OCI-LY7 (cell line): ENCODE results near the gene NDEL1. TPM values are rescaled to one million over a fixed set of nuclear protein-coding genes. Genes with fewer than 3 reads are reported as not detected.

Source experiments
- BruUV-seq: library from RNA; stranded (reverse); fragments of 400-500 nt; replicated peaks from 2 replicates; lab custom pipeline; 2021; lab: Mats Ljungman, UMichigan
- CTCF ChIA-PET: fragments of 300-600 bp; sonication (Branson Sonifier 250); formaldehyde crosslinking; loops from one replicate; lab custom pipeline; 2022; ENCODE audit warnings: antibody characterized with exemption; ENCODE audit not compliant: unreplicated experiment; lab: Charles Lee
- POLR2A ChIA-PET: fragments of 300-600 bp; sonication (Branson Sonifier 250); formaldehyde crosslinking; loops from one replicate; lab custom pipeline; 2022; ENCODE audit warnings: antibody characterized with exemption; lab: Charles Lee
- DNase-seq: peaks from one replicate; pipeline ENCODE4 v3.0.0-alpha.2; 2015; ENCODE audit warnings: low spot score
- H2AFZ ChIP-seq: fragments of 200-600 bp; sonication (generic), shearing (Covaris generic); 2 replicates; pipeline ENCODE4 v1.6.1; 2014; ENCODE audit warnings: mild to moderate bottlenecking, antibody characterized with exemption, low read length, moderate library complexity
- H3K27ac ChIP-seq: fragments of 200-600 bp; sonication (generic); 2 replicates; pipeline ENCODE4 v1.5.1; 2014; ENCODE audit warnings: mixed run types, low read depth, mild to moderate bottlenecking, moderate library complexity, low read length, inconsistent platforms; ENCODE audit not compliant: poor library complexity, severe bottlenecking
- H3K36me3 ChIP-seq: fragments of 200-600 bp; sonication (generic); 2 replicates; pipeline ENCODE4 v1.6.1; 2014; ENCODE audit warnings: mild to moderate bottlenecking, antibody characterized with exemption, low read length, moderate library complexity, mixed read lengths; ENCODE audit not compliant: insufficient read depth
- H3K4me1 ChIP-seq: fragments of 200-600 bp; sonication (generic); 2 replicates; pipeline ENCODE4 v1.5.1; 2014; ENCODE audit warnings: mild to moderate bottlenecking, low read length; ENCODE audit not compliant: insufficient read depth, poor library complexity, severe bottlenecking
- H3K4me2 ChIP-seq: fragments of 200-600 bp; sonication (generic); 2 replicates; pipeline ENCODE4 v1.6.1; 2014; ENCODE audit warnings: mild to moderate bottlenecking, low read length
- H3K4me3 ChIP-seq: fragments of 200-600 bp; sonication (generic); 2 replicates; pipeline ENCODE4 v1.5.1; 2014; ENCODE audit warnings: mild to moderate bottlenecking, low read depth, low read length; ENCODE audit not compliant: poor library complexity, severe bottlenecking
- H3K79me2 ChIP-seq: fragments of 200-600 bp; sonication (generic); 2 replicates; pipeline ENCODE4 v1.6.1; 2016; ENCODE audit warnings: low read depth, mild to moderate bottlenecking, low read length, moderate library complexity, mixed read lengths; ENCODE audit not compliant: insufficient read depth
- H3K9me2 ChIP-seq: fragments of 200-600 bp; sonication (generic); 2 replicates; pipeline ENCODE4 v1.6.1; 2016; ENCODE audit warnings: mild to moderate bottlenecking, low read length, mixed read lengths; ENCODE audit not compliant: insufficient read depth
- H3K9me3 ChIP-seq: fragments of 200-600 bp; sonication (generic); 2 replicates; pipeline ENCODE4 v1.6.1; 2014; ENCODE audit warnings: mild to moderate bottlenecking, mixed run types, low read length, mixed read lengths
- H4K20me1 ChIP-seq: fragments of 200-600 bp; sonication (generic); 2 replicates; pipeline ENCODE4 v1.6.1; 2014; ENCODE audit warnings: mild to moderate bottlenecking, antibody characterized with exemption, low read length, moderate library complexity, mixed read lengths; ENCODE audit not compliant: insufficient read depth
- EZH2phosphoT487 ChIP-seq: fragments of 200-600 bp; sonication (generic); IDR thresholded peaks from 2 replicates; pipeline ENCODE4 v1.6.1; 2018; ENCODE audit warnings: low read depth, borderline replicate concordance, mild to moderate bottlenecking, mixed run types, antibody characterized with exemption, low read length, moderate library complexity, mixed read lengths
- intact Hi-C: fragments of 100-400 bp; cut with micrococcal nuclease; formaldehyde crosslinking; loops from one replicate; pipeline ENCODE4 v1.10.0; 2022; ENCODE audit not compliant: unreplicated experiment
- total RNA-seq, 2 experiments: library from RNA; depleted of rRNA in 1 of 2; stranded (reverse); fragments of >200 nt in 1 of 2; shearing (Covaris generic) in 1 of 2; gene quantifications; 2 replicates each; pipeline ENCODE4 v1.2.3, GENCODE V29; 2014 to 2022
- TF ChIP-seq, protein P1 (sequence below): fragments of 200-600 bp; sonication (generic); conservative IDR thresholded peaks from 2 replicates; pipeline ENCODE4 v1.5.1; 2014; ENCODE audit warnings: mild to moderate bottlenecking, antibody characterized with exemption, low read length, moderate library complexity, mixed read lengths

The NDEL1 gene
- total RNA-seq, 2 experiments from 2014 or later, result 37.9 to 65.7 TPM

- no peak for DNase-seq
- Histone ChIP-seq H2AFZ (no peak overlapping the region), H3K27ac (no peak overlapping the region), H3K4me2 (no peak overlapping the region), H3K4me3 (no peak overlapping the region), H3K79me2 (no peaks in the 10 kb centered on the region), H3K4me1 (no peaks in the 10 kb centered on the region), H3K9me3 (peaks cover 19% of the 10 kb centered on the region), H3K36me3 (peaks cover 80% of the 10 kb centered on the region), H3K9me2 (no peaks in the 10 kb centered on the region), H4K20me1 (no peaks in the 10 kb centered on the region)
- POLR2A ChIA-PET, result no interaction called here
- BruUV-seq, result TSS peak; percentile 46
- TF ChIP-seq, protein P1, sequence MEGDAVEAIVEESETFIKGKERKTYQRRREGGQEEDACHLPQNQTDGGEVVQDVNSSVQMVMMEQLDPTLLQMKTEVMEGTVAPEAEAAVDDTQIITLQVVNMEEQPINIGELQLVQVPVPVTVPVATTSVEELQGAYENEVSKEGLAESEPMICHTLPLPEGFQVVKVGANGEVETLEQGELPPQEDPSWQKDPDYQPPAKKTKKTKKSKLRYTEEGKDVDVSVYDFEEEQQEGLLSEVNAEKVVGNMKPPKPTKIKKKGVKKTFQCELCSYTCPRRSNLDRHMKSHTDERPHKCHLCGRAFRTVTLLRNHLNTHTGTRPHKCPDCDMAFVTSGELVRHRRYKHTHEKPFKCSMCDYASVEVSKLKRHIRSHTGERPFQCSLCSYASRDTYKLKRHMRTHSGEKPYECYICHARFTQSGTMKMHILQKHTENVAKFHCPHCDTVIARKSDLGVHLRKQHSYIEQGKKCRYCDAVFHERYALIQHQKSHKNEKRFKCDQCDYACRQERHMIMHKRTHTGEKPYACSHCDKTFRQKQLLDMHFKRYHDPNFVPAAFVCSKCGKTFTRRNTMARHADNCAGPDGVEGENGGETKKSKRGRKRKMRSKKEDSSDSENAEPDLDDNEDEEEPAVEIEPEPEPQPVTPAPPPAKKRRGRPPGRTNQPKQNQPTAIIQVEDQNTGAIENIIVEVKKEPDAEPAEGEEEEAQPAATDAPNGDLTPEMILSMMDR, result no peak
- TF ChIP-seq EZH2phosphoT487, result no peak
- intact Hi-C loops, result no loop called here
- CTCF ChIA-PET, result no interaction called here
Observed at GRCh38 chr17:8485491-8485890, 49.8 kb downstream of the NDEL1 start.

GRCh38 chr17:8487130-8487645 is 51.5 kb downstream of the NDEL1 start:
- no peak overlapping the region for H3K4me3 ChIP-seq
- ChIA-PET CTCF (no interaction called here), POLR2A (no interaction called here)
- intact Hi-C loops, result no loop called here
- no peaks in the 10 kb centered on the region for H4K20me1 ChIP-seq
- TF ChIP-seq, protein P1, result no peak
- no peak for TF ChIP-seq EZH2phosphoT487
- no peak for DNase-seq
- no TSS peak for BruUV-seq
- H3K9me3 ChIP-seq, result peaks cover 19% of the 10 kb centered on the region
- H3K4me1 ChIP-seq, result no peaks in the 10 kb centered on the region
- no peaks in the 10 kb centered on the region for H3K9me2 ChIP-seq
- H3K4me2 ChIP-seq, result no peak overlapping the region
- H3K79me2 ChIP-seq, result no peaks in the 10 kb centered on the region
- H3K36me3 ChIP-seq, result peaks cover 80% of the 10 kb centered on the region
- H2AFZ ChIP-seq, result no peak overlapping the region
- H3K27ac ChIP-seq, result no peak overlapping the region

DNA sequence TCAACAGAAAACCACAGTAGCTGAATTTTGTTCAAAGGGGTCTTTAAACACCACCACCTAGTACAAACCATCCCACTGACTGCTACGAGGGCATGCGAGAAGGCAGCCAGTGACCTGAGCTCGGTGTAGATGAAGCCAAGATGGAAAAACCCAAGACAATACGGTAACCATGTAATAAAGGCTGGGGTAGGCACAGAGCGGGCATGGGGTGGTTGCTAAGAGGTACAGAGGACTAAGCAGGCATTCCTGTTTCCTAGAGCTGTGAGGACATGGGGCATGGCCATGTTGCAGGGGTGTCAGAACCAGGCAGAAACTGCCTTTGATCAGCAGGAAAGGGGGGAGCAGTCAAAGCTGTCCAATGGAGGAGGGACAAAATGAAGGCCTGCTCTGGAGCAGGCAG is 52.1 kb downstream of the NDEL1 start:
- H3K4me2 ChIP-seq, result no peak overlapping the region
- peaks cover 19% of the 10 kb centered on the region for H3K9me3 ChIP-seq
- H3K79me2 ChIP-seq, result no peaks in the 10 kb centered on the region
- POLR2A ChIA-PET, result no interaction called here
- no TSS peak for BruUV-seq
- H3K4me1 ChIP-seq, result no peaks in the 10 kb centered on the region
- H3K9me2 ChIP-seq, result no peaks in the 10 kb centered on the region
- CTCF ChIA-PET, result no interaction called here
- intact Hi-C loops, result no loop called here
- TF ChIP-seq, protein P1, result no peak
- no peak for TF ChIP-seq EZH2phosphoT487
- no peaks in the 10 kb centered on the region for H4K20me1 ChIP-seq
- peaks cover 75% of the 10 kb centered on the region for H3K36me3 ChIP-seq
- no peak overlapping the region for H3K27ac ChIP-seq
- no peak overlapping the region for H2AFZ ChIP-seq
- DNase-seq, result no peak
- no peak overlapping the region for H3K4me3 ChIP-seq
